GM23338 (cell line): ENCODE results near the gene TNIP2.

ENCODE experiments used
- CTCF ChIP-seq, 2 experiments: fragments of 200-600 bp in 1 of 2; sonication (generic) in 1 of 2; conservative IDR thresholded peaks; 2 replicates each; pipeline versions ENCODE4 v1.5.1 to v1.6.1; 2016 to 2017; ENCODE audit warnings: antibody characterized with exemption in 2 of 2, low read depth in 2 of 2, mild to moderate bottlenecking in 2 of 2, moderate library complexity in 1 of 2
- EZH2 ChIP-seq: fragments of 200-600 bp; sonication (generic); IDR thresholded peaks from one replicate; pipeline ENCODE4 v1.8.0; 2017; ENCODE audit warnings: antibody characterized with exemption, mild to moderate bottlenecking, low read depth; ENCODE audit not compliant: unreplicated experiment
- EZH2phosphoT487 ChIP-seq: fragments of 200-600 bp; sonication (generic); IDR thresholded peaks from one replicate; pipeline ENCODE4 v1.8.1; 2018; ENCODE audit warnings: antibody characterized with exemption; ENCODE audit not compliant: unreplicated experiment
- NANOG ChIP-seq: IDR thresholded peaks from 2 replicates; pipeline ENCODE4 v1.6.1; 2016; ENCODE audit warnings: antibody characterized with exemption, borderline replicate concordance
- REST ChIP-seq: IDR thresholded peaks from one replicate; pipeline ENCODE4 v1.6.1; 2018; ENCODE audit warnings: antibody characterized with exemption; ENCODE audit not compliant: unreplicated experiment
- STAT1 ChIP-seq: IDR thresholded peaks from one replicate; pipeline ENCODE4 v1.6.1; 2016; ENCODE audit warnings: antibody characterized with exemption; ENCODE audit not compliant: unreplicated experiment
- ZNF331 ChIP-seq: fragments of 250-450 bp; sonication (Bioruptor Pico); IDR thresholded peaks from 2 replicates; pipeline ENCODE4 v1.5.0; 2020; ENCODE audit warnings: low read depth, mild to moderate bottlenecking, moderate library complexity

GRCh38 chr4:2728221-2728620, 27.9 kb downstream of the TNIP2 start:
- TF ChIP-seq CTCF (conservative IDR thresholded peaks at IDR 0.05; ENCODE audit: low read depth in 2 of 2): no peak
- no peak for TF ChIP-seq STAT1
- no peak for TF ChIP-seq REST
- no peak for TF ChIP-seq EZH2phosphoT487
- no peak for TF ChIP-seq EZH2
- TF ChIP-seq ZNF331 (CRISPR knock-in tag): no peak
- TF ChIP-seq NANOG: no peak
